Endodermal cell (in vitro differentiated cells): ENCODE measurements around the gene CHD5. TPM values are rescaled to one million over a fixed set of nuclear protein-coding genes. Genes with fewer than 3 reads are reported as not detected.
"Not testable (repeated sequence)": the region's sequence is repeated elsewhere in the genome, so short reads cannot be mapped to it uniquely, and the experiment has no call there.

Experiments used
- DNase-seq: peaks from one replicate; pipeline ENCODE4 v3.0.0-alpha.2; 2017
- H3K27ac ChIP-seq: 2 replicates; pipeline ENCODE4 v1.5.1; 2013; ENCODE audit warnings: mild to moderate bottlenecking, low read depth, low read length, moderate library complexity
- H3K27me3 ChIP-seq: 2 replicates; pipeline ENCODE4 v1.6.1; 2013; ENCODE audit warnings: mild to moderate bottlenecking, low read length, moderate library complexity; ENCODE audit not compliant: insufficient read depth, control insufficient read depth, poor library complexity, severe bottlenecking
- H3K36me3 ChIP-seq: 2 replicates; pipeline ENCODE4 v1.7.0; 2013; ENCODE audit warnings: mild to moderate bottlenecking, low read length, moderate library complexity; ENCODE audit not compliant: control insufficient read depth, insufficient read depth
- H3K4me1 ChIP-seq: one replicate; pipeline ENCODE4 v1.7.0; 2013; ENCODE audit warnings: low read length; ENCODE audit not compliant: control insufficient read depth, insufficient read depth
- H3K4me3 ChIP-seq: 2 replicates; pipeline ENCODE4 v1.5.1; 2013; ENCODE audit warnings: mild to moderate bottlenecking, low read length, moderate library complexity
- H3K9ac ChIP-seq: 2 replicates; pipeline ENCODE4 v1.6.1; 2013; ENCODE audit warnings: mild to moderate bottlenecking, low read length, moderate library complexity; ENCODE audit not compliant: poor library complexity, severe bottlenecking; ENCODE audit errors: extremely low read depth
- H3K9me3 ChIP-seq: 2 replicates; pipeline ENCODE4 v1.6.1; 2013; ENCODE audit warnings: mild to moderate bottlenecking, low read length, moderate library complexity; ENCODE audit not compliant: control insufficient read depth
- H3K27ac Mint-ChIP-seq: 2 replicates; pipeline ENCODE4 v1.8.0; 2020; ENCODE audit warnings: mixed read lengths
- H3K27me3 Mint-ChIP-seq: 2 replicates; pipeline ENCODE4 v1.8.0; 2021; ENCODE audit warnings: mild to moderate bottlenecking, mixed read lengths; ENCODE audit not compliant: insufficient read depth
- H3K36me3 Mint-ChIP-seq: 2 replicates; pipeline ENCODE4 v1.8.0; 2020; ENCODE audit warnings: low read depth, mixed read lengths
- H3K4me1 Mint-ChIP-seq: 2 replicates; pipeline ENCODE4 v1.8.0; 2020; ENCODE audit warnings: mixed read lengths
- H3K4me3 Mint-ChIP-seq: 2 replicates; pipeline ENCODE4 v1.8.0; 2020; ENCODE audit warnings: mild to moderate bottlenecking, moderate library complexity, mixed read lengths
- H3K9me3 Mint-ChIP-seq: 2 replicates; pipeline ENCODE4 v1.8.0; 2020; ENCODE audit warnings: mild to moderate bottlenecking, mixed read lengths
- CTCF ChIP-seq: fragments of 200-600 bp; sonication (generic); conservative IDR thresholded peaks from 2 replicates; pipeline ENCODE4 v1.5.0; 2021; ENCODE audit warnings: antibody characterized with exemption, mild to moderate bottlenecking
- WGBS, 2 experiments: methylation state at CpG; one replicate each; pipeline versions ENCODE4 v1.1.5 to v1.1.7; 2013; ENCODE audit warnings: missing lambda C conversion rate in 2 of 2, mixed read lengths in 1 of 2; ENCODE audit not compliant: insufficient coverage in 1 of 2, insufficient read length in 1 of 2; 5-methylcytosine and 5-hydroxymethylcytosine counted together
- total RNA-seq, 2 donors: library from RNA; stranded (reverse); fragmentation: NEBNext Ultra II Directional in 1 of 2; extraction: Animal tissue kit (Norgen Biotek cat#: 25700) in 1 of 2; gene quantifications; 2 replicates in 1 of 2; 3 replicates in 1 of 2; pipeline ENCODE4 v1.2.1, GENCODE V29; 2021

The CHD5 gene
- total RNA-seq, 2 donors from 2014 or later: 0.40 to 0.69 TPM

GRCh38 chr1:6220236-6220635 lies 40.1 kb upstream of the CHD5 start:
- Histone ChIP-seq H3K9ac (no peak overlapping the region), H3K4me1 (no peaks in the 10 kb centered on the region), H3K36me3 (peaks cover 30% of the 10 kb centered on the region), H3K27ac (no peak overlapping the region), H3K4me3 (no peak overlapping the region), H3K9me3 (no peaks in the 10 kb centered on the region), H3K27me3 (no peaks in the 10 kb centered on the region)
- Mint-ChIP-seq H3K4me3 (no peak overlapping the region), H3K36me3 (peaks cover 35% of the 10 kb centered on the region), H3K9me3 (no peaks in the 10 kb centered on the region), H3K27me3 (peaks cover 4% of the 10 kb centered on the region), H3K27ac (no peak overlapping the region), H3K4me1 (no peaks in the 10 kb centered on the region)
- no peak for TF ChIP-seq CTCF
- WGBS, 2 experiments: 93 to 98% methylated on average over 7 to 8 of the region's 8 CpGs
- DNase-seq: no peak

GRCh38 chr1:6219641-6220040 lies 39.5 kb upstream of the CHD5 start:
- H3K4me3 Mint-ChIP-seq, H3K9me3 Mint-ChIP-seq, H3K4me1 Mint-ChIP-seq, H3K9ac ChIP-seq, H3K4me3 ChIP-seq, H3K9me3 ChIP-seq, H3K27ac Mint-ChIP-seq, H3K4me1 ChIP-seq, H3K27me3 Mint-ChIP-seq, H3K27me3 ChIP-seq, DNase-seq, H3K27ac ChIP-seq: not testable (repeated sequence)
- 91 to 99% methylated on average over 9 to 11 of the region's 11 CpGs for WGBS, 2 experiments
- H3K36me3 Mint-ChIP-seq: peaks cover 29% of the 10 kb centered on the region
- H3K36me3 ChIP-seq: peaks cover 24% of the 10 kb centered on the region

GRCh38 chr1:6218375-6219164 lies 38.4 kb upstream of the CHD5 start:
- Mint-ChIP-seq H3K4me3 (no peak overlapping the region), H3K27me3 (peaks cover 6% of the 10 kb centered on the region), H3K4me1 (no peaks in the 10 kb centered on the region), H3K36me3 (peaks cover 18% of the 10 kb centered on the region), H3K27ac (no peak overlapping the region), H3K9me3 (no peaks in the 10 kb centered on the region)
- no peak for DNase-seq
- H3K9ac ChIP-seq: no peak overlapping the region
- H3K36me3 ChIP-seq: peaks cover 14% of the 10 kb centered on the region
- H3K27ac ChIP-seq: no peak overlapping the region
- no peaks in the 10 kb centered on the region for H3K27me3 ChIP-seq
- H3K4me1 ChIP-seq: no peaks in the 10 kb centered on the region
- no peaks in the 10 kb centered on the region for H3K9me3 ChIP-seq
- no peak for TF ChIP-seq CTCF
- no peak overlapping the region for H3K4me3 ChIP-seq
- 90 to 91% methylated on average over 15 to 16 of the region's 16 CpGs for WGBS, 2 experiments
